Activated CD4-positive, alpha-beta T cell treated with anti-CD3 and anti-CD28 coated beads, Interleukin-2, amount 10 ng/mL, durations not matched to agents 24 days and 14 days (primary cell): Measurements from ENCODE around the gene SYCN. TPM values are rescaled to one million over a fixed set of nuclear protein-coding genes. Genes with fewer than 3 reads are reported as not detected.
"Not testable (repeated sequence)": the region's sequence is repeated elsewhere in the genome, so short reads cannot be mapped to it uniquely, and the experiment has no call there.

Experiments
- DNase-seq: peaks from one replicate; pipeline ENCODE4 v3.0.0; 2022
- H3K27ac Mint-ChIP-seq: one replicate; pipeline ENCODE4 v1.8.0; 2022; ENCODE audit warnings: mild to moderate bottlenecking, mixed read lengths
- H3K27me3 Mint-ChIP-seq: one replicate; pipeline ENCODE4 v1.8.0; 2022; ENCODE audit warnings: mixed read lengths
- H3K36me3 Mint-ChIP-seq: one replicate; pipeline ENCODE4 v1.8.0; 2022; ENCODE audit warnings: low read depth, mild to moderate bottlenecking, mixed read lengths
- H3K4me1 Mint-ChIP-seq: one replicate; pipeline ENCODE4 v1.8.0; 2021; ENCODE audit warnings: mixed read lengths
- H3K4me3 Mint-ChIP-seq: one replicate; pipeline ENCODE4 v1.8.0; 2022; ENCODE audit warnings: mild to moderate bottlenecking, moderate library complexity, mixed read lengths
- H3K9me3 Mint-ChIP-seq: one replicate; pipeline ENCODE4 v1.8.0; 2021; ENCODE audit warnings: mixed read lengths
- intact Hi-C: fragments of 100-400 bp; cut with micrococcal nuclease; formaldehyde crosslinking; loops from one replicate; pipeline ENCODE4 v1.15.1; 2023
- total RNA-seq: library from RNA; stranded (reverse); gene quantifications from 2 replicates; pipeline ENCODE4 v1.2.3, GENCODE V29; 2022

SYCN gene
- not detected in 2 replicates for total RNA-seq

- peaks cover 50% of the 10 kb centered on the region for H3K27me3 Mint-ChIP-seq
- no peaks in the 10 kb centered on the region for H3K36me3 Mint-ChIP-seq
- intact Hi-C loops = no loop called here
- no peak within 1 kb of the TSS for H3K4me3 Mint-ChIP-seq
- no peak for DNase-seq
- H3K9me3 Mint-ChIP-seq = no peaks in the 10 kb centered on the region
- no peaks in the 10 kb centered on the region for H3K4me1 Mint-ChIP-seq
- no peak within 1 kb of the TSS for H3K27ac Mint-ChIP-seq
Observed at GRCh38 chr19:39203372-39204341, at the start of gene SYCN. Gene SYCN, minus strand, starts transcription at chr19:39204263. Its CDS starts 9 bp downstream, at chr19:39204254.

DNA sequence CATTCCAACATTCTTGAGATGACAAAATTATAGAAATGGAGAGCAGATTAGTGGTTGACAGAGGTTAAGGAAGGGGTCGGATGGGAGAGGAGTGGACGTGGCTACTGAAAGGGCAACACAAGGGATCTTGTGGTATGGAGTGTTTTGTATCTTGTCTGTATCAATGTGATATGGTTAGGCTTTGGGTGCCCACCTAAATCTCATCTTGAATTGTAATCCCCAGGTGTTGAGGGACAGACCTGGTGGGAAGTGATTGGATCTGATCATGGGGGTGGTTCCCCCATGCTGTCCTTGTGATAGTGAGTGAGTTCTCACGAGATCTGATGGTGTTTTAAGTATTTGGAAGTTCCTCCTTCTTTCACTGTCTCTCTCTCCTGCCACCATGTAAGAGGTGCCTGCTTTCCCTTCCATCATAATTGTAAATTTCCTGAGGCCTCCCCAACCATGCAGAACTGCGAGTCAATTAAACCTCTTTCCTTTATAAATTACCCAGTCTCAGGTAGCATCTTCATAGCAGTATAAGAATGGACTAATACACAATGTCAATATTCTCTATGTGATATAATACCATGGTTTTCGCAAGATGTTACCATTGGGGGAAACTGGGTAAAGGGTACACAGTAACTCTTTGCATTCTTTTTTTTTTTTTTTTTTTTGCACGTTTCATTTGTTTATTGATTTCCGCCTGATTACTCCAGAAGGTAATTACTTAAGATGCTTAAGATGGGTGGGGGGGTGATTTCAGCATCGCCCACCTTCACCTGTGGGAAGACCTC lies 49.5 kb upstream of the SYCN start:
- DNase-seq = no peak
- Mint-ChIP-seq H3K27me3 (peaks cover 26% of the 10 kb centered on the region), H3K9me3 (no peaks in the 10 kb centered on the region), H3K4me1 (peaks cover 2% of the 10 kb centered on the region), H3K4me3 (no peak overlapping the region), H3K36me3 (no peaks in the 10 kb centered on the region), H3K27ac (no peak overlapping the region)
- intact Hi-C loops = no loop called here

- no peak overlapping the region for H3K27ac Mint-ChIP-seq
- no peak overlapping the region for H3K4me3 Mint-ChIP-seq
- H3K27me3 Mint-ChIP-seq = peaks cover 26% of the 10 kb centered on the region
- H3K4me1 Mint-ChIP-seq = no peaks in the 10 kb centered on the region
- H3K9me3 Mint-ChIP-seq = no peaks in the 10 kb centered on the region
- no peak for DNase-seq
- intact Hi-C loops = no loop called here
- H3K36me3 Mint-ChIP-seq = no peaks in the 10 kb centered on the region
Observed at GRCh38 chr19:39252458-39252857, 48.4 kb upstream of the SYCN start.

DNA sequence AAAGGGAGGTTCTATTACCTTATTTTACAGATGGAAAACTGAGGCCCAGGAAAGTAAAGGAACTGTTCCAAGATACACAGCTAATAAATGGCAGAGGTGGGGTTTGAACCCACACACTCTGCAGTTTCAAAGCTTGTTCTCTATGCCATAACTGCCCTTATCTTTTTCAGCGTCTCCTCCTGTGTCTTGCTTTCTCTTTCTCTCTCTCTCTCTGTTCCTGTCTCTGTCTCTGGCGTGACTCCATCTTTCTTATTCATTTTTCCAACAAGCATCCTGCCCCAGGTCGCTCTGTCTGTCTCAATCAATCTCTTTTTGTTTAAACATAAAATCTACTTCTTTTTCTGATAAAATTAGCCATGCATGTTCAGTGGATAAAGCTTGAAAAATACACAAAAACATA lies 47.8 kb upstream of the SYCN start:
- no peaks in the 10 kb centered on the region for H3K9me3 Mint-ChIP-seq
- DNase-seq = no peak
- intact Hi-C loops = no loop called here
- no peak overlapping the region for H3K4me3 Mint-ChIP-seq
- H3K27ac Mint-ChIP-seq = no peak overlapping the region
- no peaks in the 10 kb centered on the region for H3K4me1 Mint-ChIP-seq
- H3K36me3 Mint-ChIP-seq = no peaks in the 10 kb centered on the region
- peaks cover 27% of the 10 kb centered on the region for H3K27me3 Mint-ChIP-seq

DNA sequence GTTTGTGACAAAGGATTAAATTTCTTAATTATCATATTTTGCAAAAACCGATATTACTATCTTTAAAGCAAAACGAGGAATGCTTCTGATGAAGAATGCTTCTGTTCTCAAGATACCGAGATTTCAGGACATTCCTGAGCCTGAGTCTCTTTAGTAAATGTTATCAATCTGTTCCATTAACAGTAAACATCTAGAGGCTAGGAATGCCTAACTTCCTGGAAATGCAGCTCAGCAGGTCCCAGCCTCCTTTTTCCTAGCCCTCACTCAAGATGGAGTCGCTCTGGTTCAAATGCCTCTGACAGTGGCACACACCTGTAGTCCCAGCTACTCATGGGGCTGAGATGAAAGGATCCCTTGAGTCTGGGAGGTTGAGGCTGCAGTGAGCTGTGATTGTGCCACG lies 47.0 kb upstream of the SYCN start:
- H3K4me1 Mint-ChIP-seq = no peaks in the 10 kb centered on the region
- no peak overlapping the region for H3K4me3 Mint-ChIP-seq
- DNase-seq = no peak
- H3K36me3 Mint-ChIP-seq = no peaks in the 10 kb centered on the region
- intact Hi-C loops = no loop called here
- H3K27me3 Mint-ChIP-seq = peaks cover 26% of the 10 kb centered on the region
- no peaks in the 10 kb centered on the region for H3K9me3 Mint-ChIP-seq
- no peak overlapping the region for H3K27ac Mint-ChIP-seq

- Mint-ChIP-seq H3K9me3 (no peaks in the 10 kb centered on the region), H3K36me3 (no peaks in the 10 kb centered on the region), H3K27me3 (peaks cover 22% of the 10 kb centered on the region), H3K4me3 (no peak within 1 kb of the TSS), H3K27ac (peak within 1 kb of the TSS; percentile 5), H3K4me1 (no peaks in the 10 kb centered on the region)
- intact Hi-C loops = no loop called here
- no peak for DNase-seq
Observed at GRCh38 chr19:39248806-39249205, 44.7 kb upstream of the SYCN start, which contains the start of gene IFNL4. Gene IFNL4, minus strand, starts transcription at chr19:39248856.

GRCh38 chr19:39247701-39248664 lies 43.9 kb upstream of the SYCN start:
- Mint-ChIP-seq H3K27me3 (peaks cover 16% of the 10 kb centered on the region), H3K27ac (no peak overlapping the region), H3K36me3 (no peaks in the 10 kb centered on the region), H3K4me3 (no peak overlapping the region), H3K4me1 (no peaks in the 10 kb centered on the region), H3K9me3 (no peaks in the 10 kb centered on the region)
- DNase-seq = peak; percentile 57
- intact Hi-C loops = no loop called here

DNA sequence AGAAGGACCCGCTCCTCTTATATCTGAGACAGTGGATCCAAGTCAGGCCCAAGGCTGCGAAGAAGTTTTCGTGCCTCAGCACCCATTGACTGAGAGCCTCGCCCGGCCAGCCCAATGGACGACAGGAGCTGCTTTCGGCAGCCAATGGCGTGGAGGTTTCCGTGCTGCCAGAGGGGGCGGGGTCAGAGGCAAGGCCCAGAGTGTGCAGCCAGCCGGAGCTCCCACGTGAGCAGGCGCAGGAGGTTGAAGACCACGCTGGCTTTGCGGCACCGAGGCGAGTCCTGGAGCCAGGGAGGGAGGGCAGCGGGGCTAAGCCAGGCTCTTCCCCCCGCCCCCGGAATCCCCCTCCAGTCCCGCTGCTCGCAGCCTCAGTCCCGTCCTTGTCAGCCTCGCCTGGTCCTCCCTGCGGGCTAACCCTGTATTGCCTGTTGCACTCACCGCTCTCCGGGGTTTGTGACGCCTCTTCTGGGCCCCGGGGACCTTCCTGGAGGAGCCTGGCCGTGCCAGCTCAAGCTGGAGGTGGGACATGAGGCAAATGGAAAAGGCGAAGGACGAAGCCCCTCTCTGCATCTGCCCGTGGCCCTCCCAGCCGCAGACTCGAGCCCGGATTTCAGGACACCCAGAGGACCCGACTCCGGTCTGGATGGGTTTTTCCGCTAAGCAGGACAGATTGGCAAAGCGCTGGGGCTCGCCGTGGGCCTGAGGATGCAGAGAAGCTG lies 43.0 kb upstream of the SYCN start:
- H3K4me1 Mint-ChIP-seq = no peaks in the 10 kb centered on the region
- H3K27ac Mint-ChIP-seq = no peak overlapping the region
- H3K4me3 Mint-ChIP-seq = no peak overlapping the region
- H3K27me3 Mint-ChIP-seq = peaks cover 15% of the 10 kb centered on the region
- no peaks in the 10 kb centered on the region for H3K36me3 Mint-ChIP-seq
- intact Hi-C loops = no loop called here
- DNase-seq = peak; percentile 58
- no peaks in the 10 kb centered on the region for H3K9me3 Mint-ChIP-seq

GRCh38 chr19:39245166-39245565 lies 41.1 kb upstream of the SYCN start:
- H3K27me3 Mint-ChIP-seq, DNase-seq, intact Hi-C loops, H3K9me3 Mint-ChIP-seq, H3K36me3 Mint-ChIP-seq, H3K4me1 Mint-ChIP-seq, H3K27ac Mint-ChIP-seq, H3K4me3 Mint-ChIP-seq: not testable (repeated sequence)

GRCh38 chr19:39244410-39245100 lies 40.5 kb upstream of the SYCN start, which contains the start of gene IFNL3:
Gene IFNL3, minus strand, starts transcription at chr19:39245006. Its CDS starts 39 bp downstream, at chr19:39244967.
- H3K4me3 Mint-ChIP-seq, H3K4me1 Mint-ChIP-seq, DNase-seq, intact Hi-C loops, H3K27me3 Mint-ChIP-seq, H3K9me3 Mint-ChIP-seq, H3K27ac Mint-ChIP-seq, H3K36me3 Mint-ChIP-seq: not testable (repeated sequence)

DNA sequence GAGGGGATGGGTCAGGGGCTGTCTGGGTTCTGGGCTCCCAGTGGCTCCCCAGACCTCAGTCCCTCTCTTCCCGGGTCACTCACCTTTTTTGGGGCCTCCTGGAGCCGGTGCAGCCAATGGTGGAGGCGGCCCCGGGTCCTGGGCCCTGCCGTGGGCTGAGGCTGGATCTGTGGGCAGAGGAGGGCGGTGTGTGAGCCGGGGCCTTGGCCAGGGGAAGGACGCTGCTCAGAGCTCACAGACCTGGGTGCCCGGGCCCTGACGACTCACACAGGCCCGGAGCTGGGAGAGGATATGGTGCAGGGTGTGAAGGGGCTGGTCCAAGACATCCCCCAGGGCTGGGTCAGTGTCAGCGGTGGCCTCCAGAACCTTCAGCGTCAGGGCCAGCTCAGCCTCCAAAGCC lies 39.7 kb upstream of the SYCN start:
- DNase-seq, H3K4me3 Mint-ChIP-seq, H3K27me3 Mint-ChIP-seq, H3K36me3 Mint-ChIP-seq, intact Hi-C loops, H3K27ac Mint-ChIP-seq, H3K4me1 Mint-ChIP-seq, H3K9me3 Mint-ChIP-seq: not testable (repeated sequence)

DNA sequence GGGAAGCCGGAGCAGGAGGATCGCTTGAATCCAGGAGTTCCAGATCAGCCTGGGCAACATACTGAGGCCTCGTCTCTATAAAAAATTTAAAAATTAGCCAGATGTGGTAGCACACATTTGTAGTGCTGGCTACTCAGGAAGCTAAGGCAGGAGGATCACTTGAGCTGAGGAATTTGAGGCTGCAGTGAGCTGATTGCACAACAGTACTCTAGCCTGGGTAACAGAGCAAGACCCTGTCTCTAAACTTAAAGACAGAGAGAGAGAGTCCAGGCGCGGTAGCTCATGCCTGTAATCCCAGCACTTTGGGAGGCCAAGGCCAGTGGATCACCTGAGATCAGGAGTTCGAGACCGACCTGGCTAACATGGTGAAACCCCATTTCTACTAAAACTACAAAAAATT lies 36.4 kb upstream of the SYCN start:
- no peaks in the 10 kb centered on the region for H3K9me3 Mint-ChIP-seq
- no peaks in the 10 kb centered on the region for H3K36me3 Mint-ChIP-seq
- H3K27me3 Mint-ChIP-seq = no peaks in the 10 kb centered on the region
- no peak overlapping the region for H3K4me3 Mint-ChIP-seq
- H3K27ac Mint-ChIP-seq = no peak overlapping the region
- intact Hi-C loops = no loop called here
- H3K4me1 Mint-ChIP-seq = peaks cover 16% of the 10 kb centered on the region
- no peak for DNase-seq
